Activated naive CD4-positive, alpha-beta T cell treated with anti-CD3 and anti-CD28 coated beads, Interleukin-2, amount 50 U/mL, for 24 hours (primary cell): Measurements from ENCODE around the gene PPP2R3B.
"Not testable (repeated sequence)": the region's sequence is repeated elsewhere in the genome, so short reads cannot be mapped to it uniquely, and the experiment has no call there.

ENCODE experiments used
- H3K27ac Mint-ChIP-seq: one replicate; pipeline ENCODE4 v1.8.0; 2021; ENCODE audit warnings: mild to moderate bottlenecking, mixed read lengths
- H3K27me3 Mint-ChIP-seq: one replicate; pipeline ENCODE4 v1.8.0; 2021; ENCODE audit warnings: mixed read lengths
- H3K36me3 Mint-ChIP-seq: one replicate; pipeline ENCODE4 v1.8.0; 2021; ENCODE audit warnings: mixed read lengths
- H3K4me1 Mint-ChIP-seq: one replicate; pipeline ENCODE4 v1.8.0; 2021; ENCODE audit warnings: mixed read lengths
- H3K4me3 Mint-ChIP-seq: one replicate; pipeline ENCODE4 v1.8.0; 2021; ENCODE audit warnings: mild to moderate bottlenecking, mixed read lengths
- H3K9me3 Mint-ChIP-seq: one replicate; pipeline ENCODE4 v1.8.0; 2021; ENCODE audit warnings: mixed read lengths

PPP2R3B gene

GRCh38 chrX:418927-419729 is 32.4 kb upstream of the PPP2R3B start:
- H3K9me3 Mint-ChIP-seq = no peaks in the 10 kb centered on the region
- no peak overlapping the region for H3K27ac Mint-ChIP-seq
- no peaks in the 10 kb centered on the region for H3K4me1 Mint-ChIP-seq
- peaks cover 1% of the 10 kb centered on the region for H3K36me3 Mint-ChIP-seq
- no peak overlapping the region for H3K4me3 Mint-ChIP-seq
- H3K27me3 Mint-ChIP-seq = peaks cover 2% of the 10 kb centered on the region

DNA sequence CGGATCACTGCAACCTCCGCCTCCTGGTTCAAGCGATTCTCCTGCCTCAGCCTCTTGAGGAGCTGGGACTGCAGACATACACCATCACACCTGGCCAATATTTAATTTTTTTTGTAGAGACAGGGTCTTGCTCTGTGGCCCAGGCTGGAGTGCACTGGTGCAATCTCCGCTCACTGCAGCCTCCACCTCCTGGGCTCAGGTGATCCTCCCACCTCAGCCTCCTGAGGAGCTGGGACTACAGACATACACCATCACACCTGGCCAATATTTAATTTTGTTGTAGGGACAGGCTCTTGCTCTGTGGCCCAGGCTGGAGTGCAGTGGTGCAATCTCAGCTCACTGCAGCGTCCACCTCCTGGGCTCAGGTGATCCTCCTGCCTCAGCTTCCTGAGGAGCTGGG is 28.8 kb upstream of the PPP2R3B start:
- H3K27me3 Mint-ChIP-seq, H3K27ac Mint-ChIP-seq, H3K4me1 Mint-ChIP-seq, H3K9me3 Mint-ChIP-seq, H3K4me3 Mint-ChIP-seq, H3K36me3 Mint-ChIP-seq: not testable (repeated sequence)

GRCh38 chrX:413322-414201 is 26.9 kb upstream of the PPP2R3B start:
- Mint-ChIP-seq H3K36me3 (peaks cover 5% of the 10 kb centered on the region), H3K4me1 (no peaks in the 10 kb centered on the region), H3K4me3 (no peak overlapping the region), H3K27me3 (peaks cover 2% of the 10 kb centered on the region), H3K9me3 (no peaks in the 10 kb centered on the region), H3K27ac (no peak overlapping the region)

DNA sequence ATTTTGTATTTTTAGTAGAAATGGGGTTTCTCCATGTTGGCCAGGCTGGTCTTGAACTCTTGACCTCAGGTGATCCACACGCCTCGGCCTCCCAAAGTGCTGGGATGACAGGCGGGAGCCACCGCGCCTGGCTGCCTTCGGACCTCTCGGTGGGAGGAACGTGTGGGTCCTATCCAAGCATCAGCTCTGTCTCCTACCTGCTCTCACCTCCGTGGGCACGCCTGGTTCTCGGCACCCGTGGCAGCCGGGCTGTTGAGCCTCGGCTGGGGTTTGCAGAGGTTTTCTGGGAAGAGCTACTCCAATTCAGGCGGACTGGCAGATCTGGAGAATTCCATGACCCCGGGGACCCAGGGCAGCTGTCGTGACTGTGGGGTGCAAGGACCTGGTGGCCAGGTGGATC is 23.6 kb upstream of the PPP2R3B start:
- peaks cover 2% of the 10 kb centered on the region for H3K27me3 Mint-ChIP-seq

DNA sequence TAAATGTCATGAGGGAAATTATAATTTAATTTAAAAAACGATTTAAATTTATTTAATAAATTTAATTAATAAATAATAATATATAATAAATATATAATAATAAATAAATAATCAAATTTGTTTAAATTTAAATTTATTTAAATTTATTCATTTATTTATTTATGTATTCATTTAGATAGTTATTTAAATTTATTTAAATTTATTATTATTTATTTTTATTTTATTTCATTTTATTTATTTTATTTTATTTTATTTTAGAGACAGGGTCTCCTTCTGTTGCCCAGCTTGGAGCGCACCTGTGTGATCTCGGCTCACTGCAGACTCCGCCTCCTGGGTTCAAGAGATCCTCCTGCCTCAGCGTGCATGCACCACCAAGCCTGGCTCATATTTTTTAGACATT is 18.4 kb upstream of the PPP2R3B start:
- Mint-ChIP-seq H3K27me3 (no peaks in the 10 kb centered on the region), H3K36me3 (peaks cover 4% of the 10 kb centered on the region), H3K27ac (no peak overlapping the region), H3K4me1 (no peaks in the 10 kb centered on the region), H3K9me3 (no peaks in the 10 kb centered on the region), H3K4me3 (no peak overlapping the region)

More for the DNA sequence above, 23.6 kb upstream of the PPP2R3B start:
- H3K36me3 Mint-ChIP-seq = peaks cover 5% of the 10 kb centered on the region
- no peaks in the 10 kb centered on the region for H3K9me3 Mint-ChIP-seq
- H3K4me3 Mint-ChIP-seq = no peak overlapping the region
- H3K4me1 Mint-ChIP-seq = no peaks in the 10 kb centered on the region
- no peak overlapping the region for H3K27ac Mint-ChIP-seq

GRCh38 chrX:404656-405055 is 17.9 kb upstream of the PPP2R3B start:
- H3K36me3 Mint-ChIP-seq = peaks cover 4% of the 10 kb centered on the region
- no peak overlapping the region for H3K4me3 Mint-ChIP-seq
- no peak overlapping the region for H3K27ac Mint-ChIP-seq
- no peaks in the 10 kb centered on the region for H3K27me3 Mint-ChIP-seq
- H3K4me1 Mint-ChIP-seq = no peaks in the 10 kb centered on the region
- no peaks in the 10 kb centered on the region for H3K9me3 Mint-ChIP-seq

DNA sequence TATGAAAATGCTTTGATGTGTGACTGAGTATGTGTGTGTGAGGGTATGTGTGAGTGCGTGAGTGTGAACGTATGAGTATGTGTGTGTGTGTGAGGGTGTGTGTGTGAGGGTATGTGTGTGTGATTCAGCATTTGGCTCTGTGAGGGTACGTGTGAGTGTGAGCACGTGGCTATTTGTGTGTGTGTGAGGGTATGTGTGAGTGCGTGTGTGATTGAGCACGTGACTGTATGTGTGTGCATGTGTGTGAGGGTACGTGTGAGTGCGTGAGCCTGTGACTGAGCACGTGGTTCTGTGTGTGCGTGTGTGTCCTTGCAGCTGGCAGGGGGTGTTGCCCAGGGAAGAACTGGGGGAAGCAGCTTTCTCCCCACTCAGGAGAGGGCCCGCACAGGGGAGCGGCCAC is 16.1 kb upstream of the PPP2R3B start:
- H3K27ac Mint-ChIP-seq = no peak overlapping the region
- no peaks in the 10 kb centered on the region for H3K4me1 Mint-ChIP-seq
- H3K9me3 Mint-ChIP-seq = no peaks in the 10 kb centered on the region
- no peaks in the 10 kb centered on the region for H3K27me3 Mint-ChIP-seq
- H3K4me3 Mint-ChIP-seq = no peak overlapping the region
- no peaks in the 10 kb centered on the region for H3K36me3 Mint-ChIP-seq

DNA sequence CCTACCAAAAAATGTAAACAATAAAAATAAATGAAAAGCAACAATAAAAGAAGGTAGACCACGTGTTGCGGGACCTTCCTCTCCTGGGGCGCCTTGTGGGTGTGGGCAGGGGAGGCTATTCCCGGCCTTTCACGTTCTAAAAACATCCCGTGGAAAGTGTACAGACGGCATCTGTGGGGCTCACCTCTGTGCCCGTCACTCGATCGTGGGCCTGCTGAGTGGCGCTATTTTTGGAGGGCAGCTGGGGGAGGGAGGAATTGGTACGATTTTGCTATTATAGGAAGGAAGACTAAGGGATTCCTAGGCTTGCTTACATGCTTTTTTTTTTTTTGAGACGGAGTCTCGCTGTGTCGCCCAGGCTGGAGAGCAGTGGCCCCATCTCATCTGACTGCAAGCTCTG is 13.6 kb upstream of the PPP2R3B start:
- no peaks in the 10 kb centered on the region for H3K27me3 Mint-ChIP-seq
- H3K4me1 Mint-ChIP-seq = no peaks in the 10 kb centered on the region
- no peaks in the 10 kb centered on the region for H3K36me3 Mint-ChIP-seq
- no peaks in the 10 kb centered on the region for H3K9me3 Mint-ChIP-seq
- no peak overlapping the region for H3K4me3 Mint-ChIP-seq
- H3K27ac Mint-ChIP-seq = no peak overlapping the region

- H3K4me3 Mint-ChIP-seq = no peak overlapping the region
- H3K27ac Mint-ChIP-seq = no peak overlapping the region
- no peaks in the 10 kb centered on the region for H3K9me3 Mint-ChIP-seq
- H3K27me3 Mint-ChIP-seq = no peaks in the 10 kb centered on the region
- H3K4me1 Mint-ChIP-seq = no peaks in the 10 kb centered on the region
- no peaks in the 10 kb centered on the region for H3K36me3 Mint-ChIP-seq
Observed at GRCh38 chrX:397575-397974, 10.9 kb upstream of the PPP2R3B start.

DNA sequence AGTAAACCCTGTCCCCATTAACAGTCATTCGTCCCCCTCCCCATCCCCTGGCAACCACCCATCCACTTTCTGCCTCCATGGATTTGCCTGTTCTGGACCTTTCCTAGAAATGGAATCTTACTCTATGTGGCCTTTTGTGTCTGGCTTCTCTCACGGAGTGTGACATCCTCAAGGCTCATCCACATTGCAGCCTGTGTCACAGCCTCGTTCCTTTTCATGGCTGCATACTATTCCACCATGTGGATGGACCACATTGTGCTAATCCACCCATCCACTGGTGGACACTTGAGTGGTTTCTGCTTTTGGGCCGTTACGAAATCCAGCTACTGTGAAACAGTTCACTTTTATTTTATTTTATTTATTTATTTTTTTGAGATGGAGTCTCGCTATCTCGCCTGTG is 8.1 kb upstream of the PPP2R3B start:
- Mint-ChIP-seq H3K27ac (no peak overlapping the region), H3K36me3 (no peaks in the 10 kb centered on the region), H3K9me3 (no peaks in the 10 kb centered on the region), H3K4me1 (no peaks in the 10 kb centered on the region), H3K27me3 (no peaks in the 10 kb centered on the region), H3K4me3 (no peak overlapping the region)

GRCh38 chrX:392575-392846 is 5.8 kb upstream of the PPP2R3B start:
- Mint-ChIP-seq H3K4me1 (no peaks in the 10 kb centered on the region), H3K9me3 (no peaks in the 10 kb centered on the region), H3K4me3 (no peak overlapping the region), H3K27ac (no peak overlapping the region), H3K36me3 (no peaks in the 10 kb centered on the region), H3K27me3 (no peaks in the 10 kb centered on the region)

GRCh38 chrX:391717-392574 is 5.2 kb upstream of the PPP2R3B start:
- no peak overlapping the region for H3K27ac Mint-ChIP-seq
- no peaks in the 10 kb centered on the region for H3K36me3 Mint-ChIP-seq
- peaks cover 4% of the 10 kb centered on the region for H3K4me1 Mint-ChIP-seq
- H3K9me3 Mint-ChIP-seq = no peaks in the 10 kb centered on the region
- H3K27me3 Mint-ChIP-seq = no peaks in the 10 kb centered on the region
- H3K4me3 Mint-ChIP-seq = no peak overlapping the region

GRCh38 chrX:390459-390858 is 3.8 kb upstream of the PPP2R3B start:
- no peaks in the 10 kb centered on the region for H3K9me3 Mint-ChIP-seq
- no peaks in the 10 kb centered on the region for H3K27me3 Mint-ChIP-seq
- no peaks in the 10 kb centered on the region for H3K36me3 Mint-ChIP-seq

DNA sequence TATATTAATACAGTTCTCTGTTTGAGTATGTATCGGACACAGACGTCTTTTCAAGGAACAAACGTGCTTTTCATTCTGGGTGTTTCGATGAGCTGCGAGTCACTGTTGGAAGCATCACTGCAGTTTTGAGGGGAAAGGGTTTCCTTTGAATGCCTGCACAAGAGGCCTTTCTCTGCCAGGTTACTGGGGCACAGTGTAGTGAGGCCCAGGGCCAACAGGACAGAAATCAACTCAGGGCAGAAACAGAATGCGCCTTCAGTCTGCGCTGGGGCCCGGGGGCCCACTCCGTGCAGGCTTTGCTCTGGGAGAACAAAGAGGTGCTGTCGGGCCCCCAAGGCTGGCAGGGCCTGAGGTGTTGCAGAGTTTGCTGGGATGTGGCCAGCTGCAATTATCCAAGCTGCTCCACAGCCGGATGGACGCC is 2.3 kb upstream of the PPP2R3B start:
- Mint-ChIP-seq H3K27ac (no peak overlapping the region), H3K4me1 (peaks cover 5% of the 10 kb centered on the region), H3K9me3 (no peaks in the 10 kb centered on the region), H3K36me3 (no peaks in the 10 kb centered on the region), H3K27me3 (no peaks in the 10 kb centered on the region), H3K4me3 (no peak overlapping the region)

More at GRCh38 chrX:390459-390858, 3.8 kb upstream of the PPP2R3B start:
- H3K4me3 Mint-ChIP-seq = no peak overlapping the region
- H3K27ac Mint-ChIP-seq = no peak overlapping the region
- H3K4me1 Mint-ChIP-seq = peaks cover 5% of the 10 kb centered on the region

DNA sequence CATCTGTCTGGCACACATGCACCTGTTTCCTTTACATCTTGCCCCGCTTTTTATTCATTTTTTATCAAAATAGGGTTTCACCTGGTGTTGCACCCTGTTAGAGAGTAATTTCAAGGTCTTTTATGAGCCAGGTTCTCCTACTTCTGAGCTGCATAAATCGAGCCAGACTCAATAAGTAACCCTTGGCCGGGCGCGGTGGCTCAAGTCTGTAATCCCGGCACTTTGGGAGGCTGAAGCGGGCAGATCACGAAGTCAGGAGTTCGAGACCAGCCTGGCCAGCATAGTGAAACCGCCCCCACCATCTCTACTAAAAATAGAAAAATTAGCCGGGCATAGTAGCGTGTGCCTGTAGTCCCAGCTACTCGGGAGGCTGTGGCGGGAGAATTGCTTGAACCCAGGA is 1.0 kb upstream of the PPP2R3B start:
- Mint-ChIP-seq H3K4me1 (peaks cover 5% of the 10 kb centered on the region), H3K4me3 (peak overlapping the region; percentile 86), H3K27me3 (no peaks in the 10 kb centered on the region), H3K9me3 (no peaks in the 10 kb centered on the region), H3K36me3 (no peaks in the 10 kb centered on the region), H3K27ac (peak overlapping the region; percentile 97)
